ENCODE results near the gene KRTAP4-3.
"Not testable (repeated sequence)": the region's sequence is repeated elsewhere in the genome, so short reads cannot be mapped to it uniquely, and the experiment has no call there.

KRTAP4-3 gene

GRCh38 chr17:41117846-41118386 is 50.1 kb downstream of the KRTAP4-3 start, which contains the start of gene KRTAP4-11:
Gene KRTAP4-11 (minus strand): TSS chr17:41118373. CDS start chr17:41118315, 58 bp downstream.
- not testable (repeated sequence) for DNase-seq (ENCODE audit: low read depth)
